GM21723 (cell line): ENCODE measurements around the gene NDFIP1.
"Not testable (repeated sequence)": the region's sequence is repeated elsewhere in the genome, so short reads cannot be mapped to it uniquely, and the experiment has no call there.

Experiments used
- ATAC-seq: cut with Tn5 transposase; IDR thresholded peaks from one replicate; pipeline ENCODE4 v1.9.1; 2021; ENCODE audit warnings: mild to moderate bottlenecking, moderate library complexity; ENCODE audit not compliant: unreplicated experiment

The NDFIP1 gene, protein sequence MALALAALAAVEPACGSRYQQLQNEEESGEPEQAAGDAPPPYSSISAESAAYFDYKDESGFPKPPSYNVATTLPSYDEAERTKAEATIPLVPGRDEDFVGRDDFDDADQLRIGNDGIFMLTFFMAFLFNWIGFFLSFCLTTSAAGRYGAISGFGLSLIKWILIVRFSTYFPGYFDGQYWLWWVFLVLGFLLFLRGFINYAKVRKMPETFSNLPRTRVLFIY

DNA sequence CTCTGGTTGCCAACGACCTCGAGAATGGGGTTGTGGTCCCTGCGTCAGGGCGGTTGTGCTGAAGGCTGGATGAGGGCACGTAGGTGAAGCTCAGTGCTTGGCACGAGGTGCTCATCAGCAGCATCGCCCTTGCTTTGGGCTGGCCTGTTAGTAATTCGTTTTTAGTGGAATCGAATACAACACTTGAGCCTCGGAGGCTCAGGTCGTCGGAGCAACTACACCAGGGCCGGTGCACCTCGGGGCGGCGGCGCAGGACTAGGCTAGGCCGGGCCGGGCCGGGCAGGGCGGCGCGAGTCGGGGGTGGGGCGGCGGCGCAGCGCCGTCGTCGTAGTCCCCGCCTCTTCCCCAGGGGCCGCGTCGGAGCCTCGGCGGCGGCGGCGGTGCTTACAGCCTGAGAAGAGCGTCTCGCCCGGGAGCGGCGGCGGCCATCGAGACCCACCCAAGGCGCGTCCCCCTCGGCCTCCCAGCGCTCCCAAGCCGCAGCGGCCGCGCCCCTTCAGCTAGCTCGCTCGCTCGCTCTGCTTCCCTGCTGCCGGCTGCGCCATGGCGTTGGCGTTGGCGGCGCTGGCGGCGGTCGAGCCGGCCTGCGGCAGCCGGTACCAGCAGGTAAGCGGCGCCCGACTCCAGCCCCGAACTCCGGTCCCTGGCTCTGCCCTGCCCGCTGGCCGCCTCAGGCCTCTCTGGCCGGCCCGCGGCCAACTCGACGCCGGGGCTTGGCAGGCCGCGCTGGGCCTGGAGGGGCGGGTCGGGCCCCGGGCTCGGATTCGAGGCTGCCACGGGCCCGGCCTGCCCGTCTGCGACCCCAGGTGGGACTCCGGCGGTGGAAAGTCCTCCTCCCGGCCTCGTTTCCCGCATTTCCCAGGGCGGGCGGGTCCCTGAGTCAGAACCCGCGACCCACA, at the start of gene NDFIP1:
TSS of gene NDFIP1 (plus strand) at position 348 of the 899 bp plus-strand sequence. CDS start at position 544, 196 bp downstream.
- ATAC-seq = peak; percentile 99

DNA sequence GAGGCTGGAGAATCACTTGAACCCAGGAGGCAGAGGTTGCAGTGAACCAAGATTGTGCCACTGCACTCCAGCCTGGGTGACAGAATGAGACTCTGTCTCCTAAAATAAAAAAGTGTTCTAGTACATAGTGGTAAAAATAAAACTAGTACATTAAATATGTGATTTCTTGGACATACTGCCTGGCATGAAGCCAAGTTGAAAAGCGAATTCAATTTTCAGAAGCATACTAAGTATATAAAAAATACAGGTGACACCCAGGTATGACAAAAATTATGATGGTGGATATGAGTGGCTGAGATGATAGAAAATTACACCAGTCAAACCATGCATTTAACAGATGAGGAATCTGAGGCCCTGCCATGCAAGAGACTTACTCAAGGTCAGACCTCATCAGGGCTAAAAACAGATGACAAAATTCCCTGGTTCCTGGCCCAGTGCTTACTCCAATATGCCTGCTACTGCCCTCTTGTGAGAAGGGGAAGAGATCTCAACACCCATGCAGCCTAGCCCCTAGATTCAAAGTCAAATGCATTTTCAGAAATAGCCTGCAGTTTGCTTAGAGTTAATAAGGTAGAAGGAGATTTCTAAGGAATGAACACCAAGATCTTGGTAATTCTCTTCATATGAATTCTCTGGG, 49.2 kb upstream of the NDFIP1 start:
- no peak for ATAC-seq

DNA sequence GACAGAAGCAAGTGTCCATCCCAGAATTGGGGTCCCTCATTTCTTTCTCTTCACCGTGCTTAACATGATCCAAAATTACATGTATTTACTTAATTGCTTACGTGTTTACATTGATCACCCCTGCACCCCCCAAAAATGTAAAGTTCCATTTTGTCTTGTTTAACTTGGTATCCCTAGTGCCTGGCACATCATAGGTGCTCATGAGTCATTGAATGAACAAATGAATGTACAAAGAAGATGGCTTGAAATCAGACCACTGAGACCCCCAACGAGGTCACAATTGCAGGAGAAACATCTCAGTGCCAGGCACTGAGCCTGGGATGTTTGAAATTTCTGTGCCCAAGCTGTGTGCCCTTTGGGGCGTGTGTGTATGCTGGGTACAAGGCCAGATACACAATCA, 45.2 kb upstream of the NDFIP1 start:
- no peak for ATAC-seq

DNA sequence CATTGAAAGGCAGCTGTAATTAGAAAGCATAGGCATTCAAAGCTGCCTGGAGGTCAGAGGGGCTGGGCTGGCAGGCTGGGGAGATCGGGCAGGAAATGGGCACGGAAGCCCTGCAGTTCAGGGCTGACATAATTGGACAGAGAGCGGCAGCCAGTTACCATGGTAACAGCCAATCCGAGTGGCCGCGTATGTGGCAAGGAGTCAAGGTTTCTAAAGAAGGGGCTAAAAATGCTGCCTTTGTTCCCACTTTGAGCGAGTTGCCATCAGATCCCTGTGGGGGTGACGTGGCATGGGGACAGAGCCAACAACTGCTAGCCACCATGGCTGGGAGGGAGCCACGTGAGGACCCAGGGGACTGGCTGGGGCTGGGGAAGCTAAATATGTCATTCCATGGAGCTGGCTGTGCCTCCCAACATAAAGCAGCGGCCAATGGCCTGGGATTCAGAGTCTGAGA, 44.7 kb upstream of the NDFIP1 start:
- no peak for ATAC-seq

DNA sequence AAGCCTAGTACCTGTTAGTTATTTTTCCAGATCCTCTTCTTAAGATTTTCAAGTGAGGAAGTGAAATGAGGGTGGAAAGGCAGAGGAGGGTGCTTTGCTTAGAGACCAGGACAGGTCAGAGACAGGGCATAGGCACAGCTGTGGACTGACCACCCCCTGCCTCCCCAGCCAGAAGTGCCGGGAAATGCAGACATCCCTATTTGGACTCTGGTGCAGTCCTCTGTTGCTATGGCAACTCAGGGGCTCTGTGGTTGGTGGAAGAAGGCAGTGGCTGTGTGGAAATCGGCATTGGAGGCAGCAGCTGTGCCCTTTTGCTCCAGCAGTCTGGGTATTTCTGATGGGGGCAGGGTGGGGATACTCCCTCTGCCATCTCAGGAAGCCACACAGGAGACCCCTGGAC, 43.3 kb upstream of the NDFIP1 start:
- ATAC-seq = no peak

DNA sequence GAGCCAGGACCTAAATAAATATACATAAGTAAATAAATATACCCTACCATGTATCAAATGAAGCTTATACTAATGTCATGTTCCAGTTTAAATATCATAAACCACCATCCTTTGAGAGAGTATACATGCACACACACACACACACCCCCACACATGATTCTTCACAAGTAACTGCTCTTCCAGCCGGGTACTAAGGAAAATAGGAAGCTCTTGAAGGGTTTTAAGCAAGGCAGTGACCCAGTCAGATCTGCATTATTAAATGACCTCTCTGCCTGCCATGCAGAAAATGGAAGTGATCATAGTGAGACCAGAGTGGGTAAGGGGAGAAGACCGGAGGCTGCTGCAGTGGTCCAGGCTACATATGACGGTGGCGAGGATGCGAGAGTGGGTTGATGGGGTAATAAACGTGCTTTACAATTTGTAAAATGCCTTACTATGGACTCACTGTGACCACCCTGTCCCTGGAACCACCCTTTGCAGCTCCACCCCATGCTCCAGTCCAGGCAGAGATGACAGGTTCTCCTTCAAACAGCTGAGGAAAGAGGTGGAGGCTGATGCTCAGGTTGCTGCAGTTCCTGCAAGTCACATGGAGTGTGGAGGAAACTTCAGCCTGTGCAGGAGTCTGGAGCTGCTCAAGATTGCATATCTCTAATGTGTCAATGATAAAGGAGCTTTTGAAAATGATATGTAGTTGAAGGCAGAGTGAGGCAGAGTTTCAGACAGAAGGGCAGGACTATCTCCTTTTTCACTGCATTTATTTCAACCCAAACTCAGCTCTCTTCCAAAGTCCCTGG, 38.8 kb upstream of the NDFIP1 start:
- ATAC-seq = no peak

DNA sequence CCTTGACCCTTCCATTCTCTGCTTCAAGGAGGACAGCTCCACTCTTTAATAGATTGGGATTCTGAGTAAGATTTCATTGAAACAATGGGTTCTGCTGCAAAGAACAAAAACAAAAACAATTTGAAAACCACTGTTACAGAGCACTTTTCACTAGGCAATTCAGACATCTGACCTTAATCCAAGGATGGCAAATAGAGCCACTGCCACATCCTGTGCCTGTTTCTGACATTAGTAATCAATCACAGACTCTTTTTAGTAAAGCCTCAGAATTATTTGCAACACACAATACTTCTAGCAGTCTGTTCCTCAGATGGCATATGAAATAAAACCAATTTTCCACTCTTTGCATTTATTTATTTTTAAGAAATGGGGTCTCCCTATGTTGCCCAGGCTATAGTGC, 37.8 kb upstream of the NDFIP1 start:
- no peak for ATAC-seq

DNA sequence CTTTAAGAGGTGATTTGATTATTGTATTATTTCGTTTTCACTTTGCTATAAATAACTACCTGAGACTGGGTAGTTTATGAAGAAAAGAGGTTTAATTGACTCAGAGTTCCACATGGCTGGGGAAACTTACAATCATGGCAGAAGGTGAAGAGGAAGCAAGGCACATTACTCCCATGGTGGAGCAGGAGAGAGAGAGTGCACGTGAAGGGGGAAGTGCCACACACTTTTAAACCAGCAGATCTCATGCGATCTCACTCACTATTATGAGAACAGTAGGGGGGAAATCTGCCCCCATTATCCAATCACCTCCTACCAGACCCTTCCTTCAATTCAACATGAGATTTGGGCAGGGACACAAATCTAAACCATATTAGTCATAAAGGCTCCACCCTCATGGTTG, 36.1 kb upstream of the NDFIP1 start:
- no peak for ATAC-seq

DNA sequence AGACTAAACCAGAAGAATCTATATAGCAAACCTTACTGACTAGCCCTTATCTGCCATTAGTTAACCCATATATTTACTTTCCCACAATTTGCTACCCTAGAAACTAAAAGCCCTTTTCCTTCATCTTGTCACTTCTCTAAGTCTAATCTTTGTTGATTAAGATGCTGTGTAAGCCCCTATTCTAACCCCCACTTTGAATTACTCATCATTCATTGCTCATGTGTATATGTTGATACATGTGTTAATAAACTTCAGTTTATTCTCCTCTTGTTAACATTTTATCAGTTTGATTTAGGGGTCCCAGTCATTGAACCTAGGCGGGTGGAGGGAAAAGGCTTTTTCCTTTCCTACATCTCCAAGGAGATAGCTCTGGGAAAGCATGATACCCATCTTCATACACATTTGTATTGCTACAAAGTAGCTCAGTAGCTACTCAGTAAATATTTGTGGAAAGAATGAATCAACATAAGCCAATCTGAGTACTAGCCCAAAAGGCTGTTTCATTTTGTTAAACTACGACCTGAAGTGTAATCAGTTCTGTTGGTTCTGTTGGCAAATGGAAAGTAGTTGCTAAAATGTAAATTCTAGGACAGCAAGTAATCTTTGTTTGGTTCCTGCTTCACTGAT, 35.1 kb upstream of the NDFIP1 start:
- ATAC-seq = no peak

DNA sequence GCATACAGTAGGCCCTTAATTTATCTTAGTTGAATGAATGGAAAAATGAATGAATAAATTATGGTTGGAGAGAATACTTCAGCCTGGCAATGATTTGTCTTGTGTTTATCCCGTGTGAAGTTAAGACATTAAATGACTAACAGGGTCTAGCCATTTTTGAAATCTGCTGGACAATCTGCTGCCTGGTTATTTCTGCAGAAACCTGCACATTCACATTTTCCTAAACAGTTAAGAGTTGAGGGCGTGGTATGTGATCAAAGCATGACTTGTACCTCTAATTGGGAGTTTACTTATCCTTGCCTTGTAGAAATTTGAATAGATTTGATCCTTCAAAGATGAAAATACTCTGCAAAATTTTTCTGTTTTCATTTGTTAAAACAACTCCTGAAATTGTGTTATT, 34.6 kb upstream of the NDFIP1 start:
- no peak for ATAC-seq

DNA sequence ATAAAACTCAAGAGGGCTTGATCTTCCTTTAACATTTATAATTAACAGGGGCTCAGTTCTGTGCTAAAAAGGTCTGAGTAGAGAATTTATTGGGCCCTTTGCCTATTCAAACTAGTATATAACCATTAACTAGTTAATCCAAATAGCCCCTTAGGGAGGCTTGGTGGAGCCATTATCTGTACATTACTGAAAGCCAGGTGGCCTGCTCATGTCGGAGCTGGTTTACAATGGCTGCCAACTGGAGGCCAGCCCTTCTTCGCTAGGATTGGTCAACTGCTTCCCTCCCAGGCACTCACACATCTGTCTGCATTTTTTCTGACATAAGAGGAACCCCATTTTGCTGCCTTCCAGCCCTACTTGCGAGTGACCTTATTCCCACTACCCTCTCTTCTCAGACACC, 30.4 kb upstream of the NDFIP1 start:
- no peak for ATAC-seq

DNA sequence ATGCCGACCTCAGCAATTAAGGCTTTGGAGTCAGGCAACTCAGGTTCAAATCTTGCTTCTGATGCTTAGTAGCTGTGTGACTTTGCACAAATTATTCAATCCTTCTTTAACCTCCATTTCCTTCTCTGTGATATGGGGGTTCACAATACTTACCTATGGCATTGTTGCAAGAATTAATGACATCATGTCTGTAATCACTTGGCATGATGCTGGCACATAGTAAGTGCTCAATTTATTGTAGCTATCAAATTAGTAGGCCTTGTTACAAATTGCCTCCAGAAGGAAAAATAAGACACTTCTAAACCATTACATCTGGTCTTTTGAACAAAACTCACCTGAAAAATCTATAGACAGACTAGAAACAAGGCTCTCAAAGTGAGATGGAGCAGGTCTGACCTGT, 29.9 kb upstream of the NDFIP1 start:
- no peak for ATAC-seq

DNA sequence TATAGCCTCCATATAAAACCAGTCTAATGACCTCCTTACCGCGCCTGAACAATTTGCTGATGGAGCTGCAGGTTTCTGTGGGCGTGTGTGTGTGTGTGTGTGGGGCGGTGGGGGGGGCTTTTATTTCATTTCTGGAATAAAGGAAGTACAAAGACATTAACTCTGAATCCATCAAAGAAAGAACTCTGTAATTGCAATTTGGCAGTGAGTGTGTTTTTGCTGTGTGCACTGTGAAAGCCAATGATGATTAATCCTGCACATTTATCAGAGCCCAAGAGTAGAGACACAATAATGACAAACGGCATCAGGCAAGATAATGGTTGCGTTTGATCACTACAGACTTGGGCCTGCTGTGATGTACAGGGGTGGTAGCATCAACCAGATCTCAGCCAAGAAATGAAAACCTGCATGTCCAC, 29.3 kb upstream of the NDFIP1 start:
- ATAC-seq = no peak

DNA sequence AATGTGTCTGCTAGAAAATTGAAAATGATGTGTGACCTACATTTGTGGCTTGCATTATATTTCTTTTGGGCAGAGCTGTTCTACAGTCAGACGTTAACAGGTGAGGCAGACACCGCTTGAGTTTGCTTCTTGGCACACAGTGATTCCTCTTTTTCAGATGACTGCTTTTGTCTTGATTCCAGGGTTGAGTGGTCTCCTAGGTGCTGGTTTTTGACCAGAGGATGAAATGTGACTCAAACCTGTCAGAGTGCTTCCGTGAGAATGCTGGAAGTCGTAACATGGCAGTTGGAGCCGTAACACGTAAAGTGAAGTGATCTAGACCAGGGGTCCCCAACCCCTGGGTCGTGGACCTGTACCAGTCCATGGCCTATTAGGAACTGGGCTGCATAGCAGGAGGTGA, 28.3 kb upstream of the NDFIP1 start:
- no peak for ATAC-seq

DNA sequence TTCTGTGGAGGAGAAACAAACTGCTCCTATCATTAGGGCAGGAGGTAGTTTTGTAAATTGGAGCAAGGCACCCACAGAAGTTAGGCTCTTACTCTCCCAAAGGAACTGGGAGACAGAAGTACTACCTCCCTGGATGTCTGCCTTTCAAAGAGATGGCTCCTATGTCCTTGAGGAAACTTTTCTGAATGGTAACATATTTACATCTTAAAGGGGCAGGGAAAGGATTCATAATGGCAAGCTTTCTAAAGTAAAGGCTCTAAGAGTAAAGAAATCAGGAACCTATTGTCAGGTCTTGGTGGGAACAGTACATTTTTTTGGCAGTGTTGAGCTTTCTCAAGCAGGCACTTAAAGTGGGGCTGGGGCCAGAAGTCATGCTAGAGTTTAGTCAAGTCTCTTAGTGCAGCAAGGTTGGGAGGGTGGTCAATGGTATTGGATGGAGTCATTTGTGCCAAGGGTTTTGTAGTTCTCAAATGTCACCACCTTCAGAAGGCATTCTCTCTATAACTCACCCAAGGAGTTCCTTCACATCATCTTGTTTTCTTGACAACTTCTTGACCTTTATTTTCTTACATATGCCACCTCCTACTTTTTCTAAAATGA, 26.3 kb upstream of the NDFIP1 start:
- no peak for ATAC-seq

DNA sequence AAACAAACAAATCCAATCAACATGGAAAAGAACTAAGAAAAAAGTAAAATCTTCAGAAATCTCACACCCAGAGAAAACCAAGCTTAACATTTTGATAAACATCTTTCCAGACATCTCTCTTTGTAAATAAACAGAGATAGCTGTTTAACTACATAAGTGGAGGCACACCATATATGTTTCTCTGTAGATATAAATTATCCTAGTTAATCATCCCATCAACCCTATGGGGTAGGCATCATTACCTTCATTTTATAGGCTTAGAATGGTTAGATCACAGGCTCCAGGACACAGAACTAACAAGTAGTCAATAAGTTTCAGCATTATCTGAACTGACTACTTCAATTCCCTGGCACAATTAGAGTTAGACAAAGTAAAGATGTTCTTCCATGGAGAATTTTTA, 22.4 kb upstream of the NDFIP1 start:
- ATAC-seq = no peak

DNA sequence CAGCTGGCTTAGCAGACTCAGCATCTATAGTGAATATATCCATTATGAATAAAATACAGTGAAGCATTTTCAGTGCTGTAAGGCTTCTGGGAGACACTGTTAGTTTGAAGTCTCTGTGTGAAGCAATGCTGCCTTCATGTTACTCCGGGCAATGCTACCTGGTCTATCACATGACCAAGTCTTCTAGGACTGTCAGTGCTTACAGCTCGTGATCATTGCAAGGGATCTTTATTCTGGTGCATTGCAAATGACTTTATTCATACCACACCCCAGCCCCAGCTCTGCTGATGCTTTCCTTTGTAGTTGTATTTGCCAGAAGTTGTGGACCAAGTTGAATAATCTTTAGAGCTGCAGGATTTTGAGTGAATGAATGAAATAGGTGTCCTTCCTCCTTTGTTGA, 21.9 kb upstream of the NDFIP1 start:
- ATAC-seq = no peak

DNA sequence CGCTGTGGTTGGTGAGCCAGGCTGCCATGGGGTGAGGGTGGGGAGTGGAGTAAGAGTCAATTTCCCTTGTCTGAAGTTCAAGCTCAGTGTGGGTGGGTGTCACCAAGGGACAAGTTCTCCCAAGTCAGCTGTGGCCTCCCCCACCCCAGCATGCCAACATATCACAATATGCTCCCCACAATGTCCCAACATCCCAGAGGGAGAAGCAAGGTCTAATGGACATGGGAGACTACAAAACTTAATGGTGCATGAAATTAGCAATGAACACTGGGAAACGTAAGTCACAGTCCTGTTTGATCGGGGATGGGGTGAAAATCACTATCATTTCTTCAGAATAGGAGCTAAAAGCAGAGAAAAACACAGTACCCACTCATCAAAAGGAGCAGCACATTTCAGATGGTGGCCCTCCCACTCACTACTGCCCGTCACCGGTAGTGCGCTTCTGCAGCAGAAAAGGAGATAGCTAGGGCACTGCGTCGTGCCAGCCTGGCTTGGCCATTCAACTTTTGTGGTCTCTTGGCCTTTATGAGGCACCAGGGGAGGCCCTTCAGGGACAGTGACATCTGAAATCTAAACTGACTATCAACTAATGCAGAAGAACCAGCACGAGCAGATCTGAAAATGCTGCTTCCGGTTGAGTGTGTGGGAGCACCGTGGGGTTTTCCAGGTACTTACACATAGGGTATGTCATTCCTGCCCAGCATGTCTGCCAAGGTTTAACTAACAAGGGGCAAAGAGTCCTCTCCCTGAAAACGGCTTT, 20.5 kb upstream of the NDFIP1 start:
- no peak for ATAC-seq

DNA sequence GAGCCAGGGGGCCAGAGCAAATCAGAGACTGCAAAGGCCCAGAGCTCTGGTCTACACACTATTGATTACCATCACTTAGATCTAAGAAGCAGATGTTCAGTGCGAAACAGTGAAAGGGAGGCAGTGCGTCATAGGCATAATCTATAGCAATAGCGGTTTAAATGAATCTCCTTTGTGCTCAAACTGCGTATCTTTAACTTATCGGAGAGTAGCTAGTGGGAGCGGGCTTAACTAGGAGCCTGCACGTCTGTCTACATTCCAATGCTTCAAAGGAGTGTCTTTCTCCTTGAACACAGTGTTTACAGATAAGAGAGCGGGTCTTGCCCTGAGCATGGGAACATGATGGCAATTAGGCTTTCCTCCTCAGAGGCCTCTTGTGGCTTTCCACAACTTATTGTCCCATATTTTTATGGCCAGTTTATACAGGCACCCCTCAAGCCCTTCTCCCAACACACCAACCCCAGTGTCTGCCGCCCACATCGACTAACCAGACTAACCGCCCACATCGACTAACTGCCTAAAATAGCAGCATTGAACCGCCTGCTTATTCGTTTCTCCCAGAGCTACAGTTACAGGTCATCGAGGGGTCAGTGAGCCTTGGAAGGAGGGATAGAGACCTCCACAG, 19.6 kb upstream of the NDFIP1 start:
- ATAC-seq = not testable (repeated sequence)
